Stimulated activated CD4-positive, alpha-beta T cell treated with anti-CD3 and anti-CD28 coated beads, TNF-alpha, amount 100 ng/mL, for 48 hours (primary cell): ENCODE data around the gene AGO1.
"Not testable (repeated sequence)": the region's sequence is repeated elsewhere in the genome, so short reads cannot be mapped to it uniquely, and the experiment has no call there.

Experiments
- DNase-seq, 3 donors: peaks; one replicate each; pipeline ENCODE4 v3.0.0-alpha.2; 2020; ENCODE audit warnings: low read depth in 3 of 3

Gene AGO1

DNA sequence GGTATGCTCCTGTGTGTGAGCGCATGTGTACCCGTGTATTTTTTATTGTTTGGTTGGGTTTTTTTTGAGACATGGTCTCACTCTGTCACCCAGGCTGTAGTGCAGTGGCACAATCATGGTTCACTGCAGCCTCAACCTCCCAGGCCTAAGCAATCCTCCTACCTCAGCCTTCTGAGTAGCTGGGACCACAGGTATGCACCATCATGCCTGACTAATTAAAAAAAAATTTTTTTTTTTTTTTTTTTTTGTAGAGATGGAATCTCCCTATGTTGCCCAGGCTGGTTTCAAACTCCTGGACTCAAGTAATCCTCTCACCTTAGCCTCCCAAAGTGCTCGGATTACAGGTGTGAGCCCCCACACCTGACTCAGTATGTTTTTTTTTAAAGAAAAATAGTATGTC is 89.6 kb downstream of the AGO1 start:
- not testable (repeated sequence) for DNase-seq

DNA sequence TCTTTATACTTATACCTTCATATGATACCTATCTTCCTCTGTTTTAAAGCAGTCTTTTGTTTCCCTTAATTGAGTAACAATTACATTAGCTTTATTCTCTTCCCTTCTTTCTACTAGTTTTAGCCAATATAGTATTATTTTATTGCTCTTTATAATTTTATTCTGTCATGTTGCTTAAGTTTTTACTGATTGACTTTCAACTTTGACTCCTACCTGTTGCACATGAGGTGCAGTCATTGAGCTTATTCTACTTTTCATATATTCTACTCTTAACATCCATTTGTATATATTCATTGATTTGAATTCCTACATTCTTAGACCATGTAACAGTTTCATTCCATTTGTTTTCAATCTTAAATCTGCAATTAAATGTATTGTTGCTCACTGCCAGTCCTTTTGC is 97.1 kb downstream of the AGO1 start:
- no peak for DNase-seq
